GM10248 (cell line): Measurements from ENCODE around the gene CERT1.

Experiments
- CTCF ChIA-PET: fragments of 300-600 bp; sonication (Branson Sonifier 250); formaldehyde crosslinking; extraction: SDS; loops from one replicate; lab custom pipeline; 2021; ENCODE audit warnings: antibody characterized with exemption; lab: Yijun Ruan, JAX
- POLR2A ChIA-PET: fragments of 350-650 bp; sonication (Branson Sonifier 250); formaldehyde crosslinking; extraction: SDS; loops from one replicate; lab custom pipeline; 2020; ENCODE audit warnings: antibody characterized with exemption; lab: Yijun Ruan, JAX
- DNase-seq: peaks from one replicate; pipeline ENCODE4 v3.0.0; 2012; ENCODE audit errors: extremely low spot score
- TF ChIP-seq, protein P1 (sequence below): IDR thresholded peaks from 2 replicates; pipeline ENCODE4 v1.5.1; 2012; ENCODE audit warnings: mild to moderate bottlenecking, low read depth; ENCODE audit errors: extremely low read depth, missing control alignments, control extremely low read depth

The CERT1 gene

DNA sequence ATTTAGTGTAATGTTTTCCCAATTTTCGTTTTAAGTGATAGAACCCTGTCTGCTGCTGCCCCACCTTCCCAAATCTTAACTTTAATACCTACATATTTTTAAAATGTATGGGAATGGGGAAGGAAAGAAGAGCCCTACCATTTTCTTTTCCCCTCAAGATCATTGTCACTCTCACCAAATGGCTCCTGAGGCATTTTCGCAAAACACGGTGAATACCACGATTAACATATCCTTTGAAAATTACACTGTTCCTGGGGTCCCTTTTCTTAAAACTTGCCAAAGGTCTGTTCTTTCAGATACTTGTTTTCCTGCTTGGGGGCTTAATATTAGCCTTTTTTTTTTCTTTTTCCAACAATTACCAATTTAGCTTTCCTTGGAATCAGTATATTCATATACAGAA lies 36.1 kb downstream of the CERT1 start:
- TF ChIP-seq, protein P1, sequence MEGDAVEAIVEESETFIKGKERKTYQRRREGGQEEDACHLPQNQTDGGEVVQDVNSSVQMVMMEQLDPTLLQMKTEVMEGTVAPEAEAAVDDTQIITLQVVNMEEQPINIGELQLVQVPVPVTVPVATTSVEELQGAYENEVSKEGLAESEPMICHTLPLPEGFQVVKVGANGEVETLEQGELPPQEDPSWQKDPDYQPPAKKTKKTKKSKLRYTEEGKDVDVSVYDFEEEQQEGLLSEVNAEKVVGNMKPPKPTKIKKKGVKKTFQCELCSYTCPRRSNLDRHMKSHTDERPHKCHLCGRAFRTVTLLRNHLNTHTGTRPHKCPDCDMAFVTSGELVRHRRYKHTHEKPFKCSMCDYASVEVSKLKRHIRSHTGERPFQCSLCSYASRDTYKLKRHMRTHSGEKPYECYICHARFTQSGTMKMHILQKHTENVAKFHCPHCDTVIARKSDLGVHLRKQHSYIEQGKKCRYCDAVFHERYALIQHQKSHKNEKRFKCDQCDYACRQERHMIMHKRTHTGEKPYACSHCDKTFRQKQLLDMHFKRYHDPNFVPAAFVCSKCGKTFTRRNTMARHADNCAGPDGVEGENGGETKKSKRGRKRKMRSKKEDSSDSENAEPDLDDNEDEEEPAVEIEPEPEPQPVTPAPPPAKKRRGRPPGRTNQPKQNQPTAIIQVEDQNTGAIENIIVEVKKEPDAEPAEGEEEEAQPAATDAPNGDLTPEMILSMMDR, result no peak
- POLR2A ChIA-PET, result no interaction called here
- no peak for DNase-seq
- CTCF ChIA-PET, result no interaction called here

GRCh38 chr5:75473463-75473862 lies 38.0 kb downstream of the CERT1 start:
- POLR2A ChIA-PET, result no interaction called here
- CTCF ChIA-PET, result no interaction called here
- TF ChIP-seq, protein P1, result no peak
- no peak for DNase-seq

DNA sequence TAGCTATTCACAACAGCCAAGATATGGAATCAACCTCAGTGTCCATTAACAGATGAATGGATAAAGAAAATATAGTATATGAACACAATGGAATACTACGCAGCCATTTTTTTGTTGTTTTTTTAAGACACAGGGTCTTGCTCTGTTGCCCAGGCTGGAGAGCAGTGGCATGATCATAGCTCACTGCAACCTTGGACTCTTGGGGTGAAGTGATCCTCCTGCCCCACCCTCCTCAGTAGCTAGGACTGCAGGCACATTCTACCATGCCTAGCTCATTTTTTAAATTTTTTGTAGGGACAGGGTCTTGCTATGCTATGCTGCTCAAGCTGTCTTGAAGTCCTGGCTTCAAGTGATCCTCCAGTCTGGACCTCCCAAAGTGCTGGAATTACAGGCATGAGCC lies 38.5 kb downstream of the CERT1 start:
- TF ChIP-seq, protein P1, result no peak
- no peak for DNase-seq
- ChIA-PET CTCF (no interaction called here), POLR2A (no interaction called here)

GRCh38 chr5:75471193-75471592 lies 40.2 kb downstream of the CERT1 start:
- ChIA-PET CTCF (interaction anchor here (1.2 to 1.3 kb wide), 3 partner anchors 12 to 21 kb away, joined by 3 to 5 read pairs (median 3); no protein-coding TSS in a partner anchor), POLR2A (no interaction called here)
- TF ChIP-seq, protein P1, result no peak
- no peak for DNase-seq

DNA sequence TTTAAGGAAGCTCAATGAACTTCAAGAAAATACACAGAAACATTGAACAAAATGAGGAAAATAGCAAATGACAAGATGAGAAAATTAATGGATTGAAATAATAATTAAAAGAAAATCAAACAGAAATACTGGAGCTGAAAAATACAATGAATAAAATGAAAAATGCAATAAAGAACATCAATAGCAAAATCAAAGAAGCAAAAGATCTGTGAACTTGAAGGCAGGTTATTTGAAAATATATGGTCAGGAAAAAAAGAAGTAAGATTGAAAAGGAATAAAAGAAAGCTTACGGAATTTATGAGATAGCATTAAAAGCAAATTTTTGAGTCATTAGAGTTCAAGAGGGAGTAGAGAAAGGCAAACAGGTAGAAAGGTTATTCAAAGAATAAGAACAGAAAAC lies 42.4 kb downstream of the CERT1 start:
- ChIA-PET CTCF (no interaction called here), POLR2A (no interaction called here)
- TF ChIP-seq, protein P1, result no peak
- no peak for DNase-seq

DNA sequence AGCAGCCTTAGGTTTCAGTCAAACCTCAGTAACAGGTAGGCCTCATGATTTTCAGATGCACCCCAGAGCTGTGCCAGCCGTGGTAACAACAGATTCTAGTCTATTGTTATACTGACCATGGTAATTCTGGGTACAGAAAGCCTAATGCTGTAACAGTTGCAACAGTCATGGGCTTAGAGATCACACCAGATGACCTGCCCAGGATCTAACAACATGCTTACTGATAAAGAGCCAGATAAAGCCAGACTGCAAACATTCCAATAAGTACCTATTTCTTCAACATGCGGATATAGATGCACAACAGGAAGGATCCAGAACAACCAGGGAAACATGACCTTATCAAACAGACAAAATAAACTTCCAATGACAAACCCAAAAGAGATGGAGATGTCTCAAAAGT lies 42.8 kb downstream of the CERT1 start:
- CTCF ChIA-PET, result no interaction called here
- TF ChIP-seq, protein P1, result no peak
- POLR2A ChIA-PET, result no interaction called here
- no peak for DNase-seq
